ENCODE data around the gene SHOX.

DNA sequence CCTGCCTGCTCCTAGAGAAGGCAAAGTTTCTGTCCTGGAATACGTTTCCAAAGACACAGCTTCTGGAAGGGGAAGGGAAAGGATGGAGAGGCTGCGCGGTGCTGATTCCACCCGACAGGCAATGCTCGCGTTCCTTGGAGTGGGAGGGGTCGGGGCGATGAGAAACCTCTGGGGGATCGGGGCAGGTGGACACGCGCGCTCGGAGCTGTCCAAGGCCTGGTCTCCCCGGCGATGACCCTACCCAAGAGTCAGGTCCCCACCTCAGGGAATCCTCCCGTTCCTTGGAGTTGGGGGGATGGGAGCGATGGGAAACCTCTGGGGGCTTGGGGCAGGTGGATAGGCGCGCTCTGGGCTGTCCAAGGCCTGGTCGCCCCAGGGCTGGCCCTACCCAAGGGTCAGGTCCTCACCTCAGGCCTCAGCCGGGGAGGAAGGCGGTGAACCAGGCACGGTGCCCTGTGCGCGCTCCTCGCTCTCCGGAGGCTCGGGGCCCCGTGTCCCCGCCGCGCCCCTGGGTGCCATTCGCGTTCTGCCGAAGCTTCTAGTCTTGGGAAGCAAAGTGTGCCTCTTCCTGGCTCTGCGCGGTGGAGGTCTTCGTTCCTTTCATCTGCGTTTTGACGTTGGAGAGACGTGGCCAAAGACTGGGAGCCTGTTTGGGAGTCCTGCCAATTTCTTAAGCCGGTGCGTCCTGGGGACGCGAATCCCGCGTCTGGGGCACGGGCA lies 10.6 kb upstream of the SHOX start:
- TF ChIP-seq POLR2A (IDR thresholded peaks at IDR 0.05): no peak
- TF ChIP-seq POLR2AphosphoS5 (IDR thresholded peaks at IDR 0.05; ENCODE audit: insufficient read depth in 1 of 2, low read depth in 1 of 2): no peak
